ENCODE data around the gene SH3GL2.

DNA sequence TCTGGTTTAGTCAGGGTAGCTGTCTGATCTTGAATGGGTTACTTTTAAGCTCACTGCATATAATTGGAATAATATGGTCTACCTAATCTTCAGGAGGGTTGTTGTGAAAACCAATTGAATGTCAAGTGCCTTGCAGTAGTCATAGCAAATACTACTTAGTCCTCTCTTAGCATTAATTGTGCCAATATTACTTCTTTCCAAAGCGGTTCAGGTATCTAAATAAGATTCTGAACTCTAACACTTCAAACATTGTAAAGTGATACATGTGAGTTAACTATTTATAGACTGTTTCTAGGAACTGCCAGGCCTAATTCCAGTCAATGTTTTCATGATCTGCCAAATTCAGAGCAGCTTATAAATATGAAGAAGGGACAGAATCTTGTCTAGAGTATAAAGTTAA, 140.2 kb downstream of the SH3GL2 start:
- no peak for TF ChIP-seq YY1 (IDR thresholded peaks at IDR 0.05; ENCODE audit: low read depth)
- TF ChIP-seq TCF12 (IDR thresholded peaks at IDR 0.05; ENCODE audit: low read depth): no peak
- no peak for TF ChIP-seq EP300 (IDR thresholded peaks at IDR 0.05; ENCODE audit: borderline replicate concordance)
- TF ChIP-seq TAF1 (IDR thresholded peaks at IDR 0.05; ENCODE audit: low read depth): no peak
- no peak for TF ChIP-seq FOXM1 (IDR thresholded peaks at IDR 0.05; ENCODE audit: borderline replicate concordance, low read depth)
- TF ChIP-seq CEBPB (IDR thresholded peaks at IDR 0.05): no peak
- TF ChIP-seq RAD21 (IDR thresholded peaks at IDR 0.05; ENCODE audit: low read depth): no peak
- TF ChIP-seq NFIC (IDR thresholded peaks at IDR 0.05): no peak
- no peak for TF ChIP-seq TEAD4 (IDR thresholded peaks at IDR 0.05)
